ENCODE measurements around the gene CRTAP. TPM values are rescaled to one million over a fixed set of nuclear protein-coding genes. Genes with fewer than 3 reads are reported as not detected.

CRTAP gene
- total and polyA plus RNA-seq, 2 of the 13 experiments (the other 11 are each of a cell fraction or from before 2014, with no cell fraction given), result 54.2 to 119 TPM

DNA sequence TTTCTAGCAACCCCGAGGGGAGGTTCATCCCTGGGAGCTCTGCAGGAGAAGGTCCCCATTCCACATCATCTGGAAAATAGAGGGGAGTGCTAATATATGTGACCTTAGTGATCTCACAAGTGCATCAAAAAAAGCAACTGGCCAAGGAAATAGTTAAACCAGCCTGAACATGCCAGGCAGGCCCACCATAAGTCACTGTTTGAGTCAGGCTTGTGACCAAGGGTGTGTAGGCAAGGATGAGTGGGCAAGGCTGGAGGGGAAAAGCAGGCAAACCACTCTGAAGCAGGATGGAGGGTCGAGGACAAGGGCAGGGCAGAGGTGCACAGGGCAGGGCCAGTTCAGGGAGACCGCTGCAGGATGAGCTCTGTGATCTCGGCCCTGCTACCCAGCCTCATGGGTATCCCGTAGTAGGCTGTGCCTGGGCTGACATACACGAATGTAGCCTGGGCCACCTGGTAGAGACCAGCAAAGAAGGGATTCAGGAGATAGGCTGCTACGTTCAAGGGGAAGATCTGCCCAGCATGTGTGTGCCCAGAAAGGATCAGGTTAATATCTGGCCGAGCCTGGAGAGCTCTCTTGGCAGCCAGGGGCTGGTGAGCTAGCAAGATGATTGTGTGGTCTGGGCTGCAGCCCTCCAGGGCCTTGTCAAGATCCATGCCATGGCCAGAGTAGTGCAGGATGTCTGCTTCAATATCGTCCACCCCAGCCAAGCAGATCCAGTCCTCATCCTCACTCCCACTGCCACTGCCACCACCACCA is 21.1 kb upstream of the CRTAP start:
- 89% methylated on average over 7 of the region's 9 CpGs for WGBS (ENCODE audit: low lambda C conversion rate)
- Histone ChIP-seq H4K20me1 (ENCODE audit: insufficient read depth, low read length) (no peaks in the 10 kb centered on the region; the same call in 1 of the 2 replicates), H3K79me2 (ENCODE audit: insufficient read depth, low read length) (peaks cover 67% of the 10 kb centered on the region), H3K36me3 (replicated peaks in 1 of 2; ENCODE audit: control insufficient read depth in 1 of 2, insufficient read depth in 2 of 2, low read length in 2 of 2) (peaks cover 6 to 35% of the 10 kb centered on the region in 2 experiments; a peak in 4 of 5 replicates), H3K27me3 (ENCODE audit: control insufficient read depth in 1 of 2, insufficient read depth in 2 of 2, low read length in 2 of 2) (no peaks in the 10 kb centered on the region; a peak in 1 of 5 replicates), H3K4me3 (replicated peaks in 1 of 3; ENCODE audit: insufficient read depth in 1 of 3, low read depth in 2 of 3, low read length in 3 of 3) (no peak overlapping the region), H3K9ac (ENCODE audit: insufficient read depth, low read depth, low read length) (no peak overlapping the region), H3K9me3 (ENCODE audit: low read length) (no peaks in the 10 kb centered on the region), H3K4me1 (ENCODE audit: insufficient read depth, low read length) (peaks cover 10% of the 10 kb centered on the region), H2AFZ (ENCODE audit: low read length) (no peak overlapping the region), H3K27ac (ENCODE audit: extremely low read length, insufficient read depth, low read length) (no peak overlapping the region), H3K4me2 (ENCODE audit: low read depth, low read length) (no peak overlapping the region)
- ChIA-PET POLR2A (no interaction called here), CTCF (ENCODE audit: low intra/inter-chr PET ratio, low total read pairs) (no interaction called here)
- intact Hi-C loops (cut with micrococcal nuclease; ENCODE audit: unreplicated experiment) (no loop called here), in situ Hi-C loops (cut with HindIII; ENCODE audit: extremely low pct_ligation_motif_present, low pct_unique_long_range_greater_than_20kb) (loop anchor here (25.0 kb wide), 1 partner anchor 355 kb away; no protein-coding TSS in a partner anchor)
- FAIRE-seq, result no peak
- TF ChIP-seq SMAD3 (CRISPR knock-in tag; IDR thresholded peaks at IDR 0.05), result no peak
- TF ChIP-seq FOXP1 (IDR thresholded peaks at IDR 0.05), result no peak
- no peak for TF ChIP-seq FOXP1 (CRISPR knock-in tag; IDR thresholded peaks at IDR 0.05)
- no peak for TF ChIP-seq NCOA1 (CRISPR knock-in tag; IDR thresholded peaks at IDR 0.05)
- TF ChIP-seq ZNF792 (CRISPR knock-in tag; IDR thresholded peaks at IDR 0.05), result no peak
- no peak for TF ChIP-seq ZMYM3 (CRISPR knock-in tag; IDR thresholded peaks at IDR 0.05)
- TF ChIP-seq, protein P1, sequence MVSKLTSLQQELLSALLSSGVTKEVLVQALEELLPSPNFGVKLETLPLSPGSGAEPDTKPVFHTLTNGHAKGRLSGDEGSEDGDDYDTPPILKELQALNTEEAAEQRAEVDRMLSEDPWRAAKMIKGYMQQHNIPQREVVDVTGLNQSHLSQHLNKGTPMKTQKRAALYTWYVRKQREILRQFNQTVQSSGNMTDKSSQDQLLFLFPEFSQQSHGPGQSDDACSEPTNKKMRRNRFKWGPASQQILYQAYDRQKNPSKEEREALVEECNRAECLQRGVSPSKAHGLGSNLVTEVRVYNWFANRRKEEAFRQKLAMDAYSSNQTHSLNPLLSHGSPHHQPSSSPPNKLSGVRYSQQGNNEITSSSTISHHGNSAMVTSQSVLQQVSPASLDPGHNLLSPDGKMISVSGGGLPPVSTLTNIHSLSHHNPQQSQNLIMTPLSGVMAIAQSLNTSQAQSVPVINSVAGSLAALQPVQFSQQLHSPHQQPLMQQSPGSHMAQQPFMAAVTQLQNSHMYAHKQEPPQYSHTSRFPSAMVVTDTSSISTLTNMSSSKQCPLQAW (CRISPR knock-in tag; IDR thresholded peaks at IDR 0.05), result no peak
- no peak for TF ChIP-seq LCORL (IDR thresholded peaks at IDR 0.05)
- TF ChIP-seq LCORL (CRISPR knock-in tag; IDR thresholded peaks at IDR 0.05), result no peak
- TF ChIP-seq KDM2A (CRISPR knock-in tag; IDR thresholded peaks at IDR 0.05; ENCODE audit: borderline replicate concordance, low read depth), result no peak
- TF ChIP-seq SOX6 (IDR thresholded peaks at IDR 0.05), result no peak
- TF ChIP-seq SOX6 (CRISPR knock-in tag; IDR thresholded peaks at IDR 0.05), result no peak
- TF ChIP-seq, protein P2, sequence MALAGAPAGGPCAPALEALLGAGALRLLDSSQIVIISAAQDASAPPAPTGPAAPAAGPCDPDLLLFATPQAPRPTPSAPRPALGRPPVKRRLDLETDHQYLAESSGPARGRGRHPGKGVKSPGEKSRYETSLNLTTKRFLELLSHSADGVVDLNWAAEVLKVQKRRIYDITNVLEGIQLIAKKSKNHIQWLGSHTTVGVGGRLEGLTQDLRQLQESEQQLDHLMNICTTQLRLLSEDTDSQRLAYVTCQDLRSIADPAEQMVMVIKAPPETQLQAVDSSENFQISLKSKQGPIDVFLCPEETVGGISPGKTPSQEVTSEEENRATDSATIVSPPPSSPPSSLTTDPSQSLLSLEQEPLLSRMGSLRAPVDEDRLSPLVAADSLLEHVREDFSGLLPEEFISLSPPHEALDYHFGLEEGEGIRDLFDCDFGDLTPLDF (CRISPR knock-in tag; IDR thresholded peaks at IDR 0.05), result no peak
- no peak for TF ChIP-seq FOXM1 (CRISPR knock-in tag; IDR thresholded peaks at IDR 0.05)
- TF ChIP-seq ZNF790 (CRISPR knock-in tag; IDR thresholded peaks at IDR 0.05; ENCODE audit: borderline replicate concordance), result no peak
- TF ChIP-seq, protein P3, sequence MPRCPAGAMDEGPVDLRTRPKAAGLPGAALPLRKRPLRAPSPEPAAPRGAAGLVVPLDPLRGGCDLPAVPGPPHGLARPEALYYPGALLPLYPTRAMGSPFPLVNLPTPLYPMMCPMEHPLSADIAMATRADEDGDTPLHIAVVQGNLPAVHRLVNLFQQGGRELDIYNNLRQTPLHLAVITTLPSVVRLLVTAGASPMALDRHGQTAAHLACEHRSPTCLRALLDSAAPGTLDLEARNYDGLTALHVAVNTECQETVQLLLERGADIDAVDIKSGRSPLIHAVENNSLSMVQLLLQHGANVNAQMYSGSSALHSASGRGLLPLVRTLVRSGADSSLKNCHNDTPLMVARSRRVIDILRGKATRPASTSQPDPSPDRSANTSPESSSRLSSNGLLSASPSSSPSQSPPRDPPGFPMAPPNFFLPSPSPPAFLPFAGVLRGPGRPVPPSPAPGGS (CRISPR knock-in tag; IDR thresholded peaks at IDR 0.05), result no peak
- no TSS peak for BruUV-seq (replicated peaks)
- DNase-seq (ENCODE audit: low spot score), result no peak
- ATAC-seq, result no peak

All from HepG2 (cell line).